ENCODE data around the gene GABBR2.
"Not testable (repeated sequence)": the region's sequence is repeated elsewhere in the genome, so short reads cannot be mapped to it uniquely, and the experiment has no call there.

The GABBR2 gene

GRCh38 chr9:98503867-98504266, 204.9 kb downstream of the GABBR2 start:
- DNase-seq (ENCODE audit: low read depth): no peak
- no peak overlapping the region for H3K4me3 ChIP-seq (replicated peaks; ENCODE audit: low read depth, low read length)
- no peak for TF ChIP-seq CTCF (IDR thresholded peaks at IDR 0.05; ENCODE audit: low read length, missing control alignments)

GRCh38 chr9:98502976-98503325, 205.8 kb downstream of the GABBR2 start:
- TF ChIP-seq CTCF (IDR thresholded peaks at IDR 0.05; ENCODE audit: low read length, missing control alignments): no peak
- DNase-seq (ENCODE audit: low read depth): peak; percentile 67
- no peak overlapping the region for H3K4me3 ChIP-seq (replicated peaks; ENCODE audit: low read depth, low read length)

GRCh38 chr9:98502311-98502975, 206.3 kb downstream of the GABBR2 start:
- no peak overlapping the region for H3K4me3 ChIP-seq (replicated peaks; ENCODE audit: low read depth, low read length)
- no peak for TF ChIP-seq CTCF (IDR thresholded peaks at IDR 0.05; ENCODE audit: low read length, missing control alignments)
- peak; percentile 54 for DNase-seq (ENCODE audit: low read depth)

GRCh38 chr9:98501819-98502218, 206.9 kb downstream of the GABBR2 start:
- DNase-seq (ENCODE audit: low read depth): no peak
- H3K4me3 ChIP-seq (replicated peaks; ENCODE audit: low read depth, low read length): no peak overlapping the region
- TF ChIP-seq CTCF (IDR thresholded peaks at IDR 0.05; ENCODE audit: low read length, missing control alignments): no peak

- not testable (repeated sequence) for DNase-seq (ENCODE audit: low read depth); H3K4me3 ChIP-seq (replicated peaks; ENCODE audit: low read depth, low read length)
Observed at GRCh38 chr9:98501259-98501658, 207.5 kb downstream of the GABBR2 start.

- no peak for TF ChIP-seq CTCF (IDR thresholded peaks at IDR 0.05; ENCODE audit: low read length, missing control alignments)
- no peak overlapping the region for H3K4me3 ChIP-seq (replicated peaks; ENCODE audit: low read depth, low read length)
- no peak for DNase-seq (ENCODE audit: low read depth)
Observed at GRCh38 chr9:98500337-98500919, 208.3 kb downstream of the GABBR2 start.

- TF ChIP-seq CTCF (IDR thresholded peaks at IDR 0.05; ENCODE audit: low read length, missing control alignments): no peak
- H3K4me3 ChIP-seq (replicated peaks; ENCODE audit: low read depth, low read length): no peak overlapping the region
- DNase-seq (ENCODE audit: low read depth): no peak
Observed at GRCh38 chr9:98495530-98495929, 213.2 kb downstream of the GABBR2 start.

Data from fibroblast of pulmonary artery (primary cell).